Vagina (tissue), 2 donors: ENCODE data around the gene NDRG2.

ENCODE experiments used
- CTCF ChIP-seq, 3 experiments: fragments of 450-650 bp in 2 of 3; fragments of 200-600 bp in 1 of 3; sonication (generic) in 1 of 3; IDR thresholded peaks; one replicate each; pipeline ENCODE4 v1.5.1; 2017 to 2019; ENCODE audit warnings: antibody characterized with exemption in 3 of 3, mild to moderate bottlenecking in 2 of 3, moderate library complexity in 2 of 3
- POLR2A ChIP-seq, 2 donors: fragments of 450-650 bp; IDR thresholded peaks; one replicate each; pipeline ENCODE4 v1.6.1; 2017; ENCODE audit warnings: antibody characterized with exemption in 2 of 2, mild to moderate bottlenecking in 2 of 2, moderate library complexity in 2 of 2
- POLR2AphosphoS5 ChIP-seq, 2 donors: sonication (generic); formaldehyde crosslinking; IDR thresholded peaks; one replicate each; pipeline ENCODE4 v1.9.0; 2017; ENCODE audit warnings: antibody characterized with exemption in 2 of 2, mild to moderate bottlenecking in 2 of 2, low read depth in 1 of 2; ENCODE audit not compliant: insufficient read depth in 1 of 2

- TF ChIP-seq CTCF (IDR thresholded peaks at IDR 0.05), result peak; percentile 19 to 68 (median 61)
- no peak for TF ChIP-seq POLR2A (IDR thresholded peaks at IDR 0.05)
- TF ChIP-seq POLR2AphosphoS5 (IDR thresholded peaks at IDR 0.05; ENCODE audit: insufficient read depth in 1 of 2, low read depth in 1 of 2), result peak in 1 of 2 donors; percentile 64
Observed at GRCh38 chr14:21039585-21040369, 14.9 kb upstream of the NDRG2 start.
